Neural cell (in vitro differentiated cells): ENCODE data around the gene PDE9A. TPM values are rescaled to one million over a fixed set of nuclear protein-coding genes. Genes with fewer than 3 reads are reported as not detected.
"Not testable (repeated sequence)": the region's sequence is repeated elsewhere in the genome, so short reads cannot be mapped to it uniquely, and the experiment has no call there.

Experiments used
- H2AFZ ChIP-seq: fragments of 200-600, 300-800 bp; sonication (generic), shearing (Covaris generic); 2 replicates; pipeline ENCODE4 v1.6.0; 2014; ENCODE audit warnings: low read depth, mild to moderate bottlenecking, antibody characterized with exemption, low read length, moderate library complexity
- H3F3A ChIP-seq: fragments of 200-600 bp; shearing (Covaris generic); 2 replicates; pipeline ENCODE4 v1.6.1; 2016; ENCODE audit warnings: mild to moderate bottlenecking, moderate library complexity, mixed read lengths, antibody characterized with exemption, low read length; ENCODE audit not compliant: insufficient read depth, poor library complexity, severe bottlenecking
- H3K27ac ChIP-seq: fragments of 200-600, 300-800 bp; sonication (generic), shearing (Covaris generic); 2 replicates; pipeline ENCODE4 v1.5.1; 2014; ENCODE audit warnings: mild to moderate bottlenecking, low read length, moderate library complexity
- H3K27me3 ChIP-seq: fragments of 300-800, 200-600 bp; sonication (generic), shearing (Covaris generic); 2 replicates; pipeline ENCODE4 v1.6.0; 2014; ENCODE audit warnings: mild to moderate bottlenecking, low read depth, low read length, moderate library complexity; ENCODE audit not compliant: insufficient read depth
- H3K36me3 ChIP-seq: fragments of 300-800, 200-600 bp; sonication (generic), shearing (Covaris generic); 2 replicates; pipeline ENCODE4 v1.5.1; 2014; ENCODE audit warnings: mild to moderate bottlenecking, antibody characterized with exemption, low read length, moderate library complexity; ENCODE audit not compliant: insufficient read depth
- H3K4me2 ChIP-seq: fragments of 300-800, 200-600 bp; sonication (generic), shearing (Covaris generic); 2 replicates; pipeline ENCODE4 v1.6.0; 2014; ENCODE audit warnings: mild to moderate bottlenecking, low read length
- H3K4me3 ChIP-seq: fragments of 300-800, 200-600 bp; sonication (generic), shearing (Covaris generic); 2 replicates; pipeline ENCODE4 v1.5.1; 2014; ENCODE audit warnings: mild to moderate bottlenecking, low read length, moderate library complexity
- H3K79me2 ChIP-seq: fragments of 200-600 bp; shearing (Covaris generic); replicated peaks from 2 replicates; pipeline ENCODE4 v1.6.0; 2014; ENCODE audit warnings: mild to moderate bottlenecking, low read length, moderate library complexity; ENCODE audit not compliant: insufficient read depth
- H3K9ac ChIP-seq: fragments of 300-800, 200-600 bp; sonication (generic), shearing (Covaris generic); 2 replicates; pipeline ENCODE4 v1.6.1; 2016; ENCODE audit warnings: mild to moderate bottlenecking, low read length, mixed read lengths
- H3K9me2 ChIP-seq: fragments of 200-600 bp; shearing (Covaris generic); 2 replicates; pipeline ENCODE4 v1.6.1; 2016; ENCODE audit warnings: mild to moderate bottlenecking, low read length, mixed read lengths; ENCODE audit not compliant: insufficient read depth
- H3K9me3 ChIP-seq: fragments of 200-600, 300-800 bp; sonication (generic), shearing (Covaris generic); 2 replicates; pipeline ENCODE4 v1.6.1; 2016; ENCODE audit warnings: mild to moderate bottlenecking, mixed run types, low read length, moderate library complexity, mixed read lengths
- H4K20me1 ChIP-seq: fragments of 200-600 bp; shearing (Covaris generic); 2 replicates; pipeline ENCODE4 v1.6.1; 2016; ENCODE audit warnings: mild to moderate bottlenecking, mixed run types; ENCODE audit not compliant: insufficient read depth
- CTCF ChIP-seq: fragments of 450-650 bp; IDR thresholded peaks from 2 replicates; pipeline ENCODE4 v1.5.1; 2014; ENCODE audit warnings: antibody characterized with exemption, mild to moderate bottlenecking, moderate library complexity; ENCODE audit not compliant: poor library complexity, severe bottlenecking
- EP300 ChIP-seq: fragments of 450-650 bp; conservative IDR thresholded peaks from 2 replicates; pipeline ENCODE4 v1.6.1; 2014; ENCODE audit warnings: antibody characterized with exemption, mild to moderate bottlenecking, moderate library complexity; ENCODE audit not compliant: poor library complexity, severe bottlenecking
- EZH2 ChIP-seq: fragments of 200-600, 300-800 bp; shearing (Covaris generic), sonication (generic); IDR thresholded peaks from 2 replicates; pipeline ENCODE4 v1.6.1; 2014; ENCODE audit warnings: antibody characterized with exemption, low read length, borderline replicate concordance, mild to moderate bottlenecking; ENCODE audit not compliant: insufficient read depth, poor library complexity, severe bottlenecking
- MXI1 ChIP-seq: fragments of 450-650 bp; conservative IDR thresholded peaks from 2 replicates; pipeline ENCODE4 v1.6.1; 2014; ENCODE audit warnings: antibody characterized with exemption, mild to moderate bottlenecking; ENCODE audit not compliant: poor library complexity, severe bottlenecking
- POLR2AphosphoS5 ChIP-seq: IDR thresholded peaks from 2 replicates; pipeline ENCODE4 v1.6.1; 2012
- RAD21 ChIP-seq: fragments of 450-650 bp; conservative IDR thresholded peaks from 2 replicates; pipeline ENCODE4 v1.6.1; 2014; ENCODE audit warnings: antibody characterized with exemption, mild to moderate bottlenecking, moderate library complexity
- REST ChIP-seq: IDR thresholded peaks from 2 replicates; pipeline ENCODE4 v1.6.1; 2012; ENCODE audit warnings: borderline replicate concordance
- SMC3 ChIP-seq: fragments of 450-650 bp; conservative IDR thresholded peaks from 2 replicates; pipeline ENCODE4 v1.6.1; 2014; ENCODE audit warnings: antibody characterized with exemption, mild to moderate bottlenecking, moderate library complexity; ENCODE audit not compliant: poor library complexity
- TAF1 ChIP-seq: IDR thresholded peaks from 2 replicates; pipeline ENCODE4 v1.6.1; 2012; ENCODE audit warnings: low read depth
- polyA plus RNA-seq: library from polyadenylated mRNA; depleted of rRNA; stranded (reverse); fragments of >200 nt; gene quantifications from 2 replicates; pipeline ENCODE4 v1.2.3, GENCODE V29; 2014

Gene PDE9A
- polyA plus RNA-seq, 1 donor from 2014 or later: 32.2 TPM

GRCh38 chr21:42708107-42708506 is 54.7 kb downstream of the PDE9A start:
- H3K9me2 ChIP-seq: no peaks in the 10 kb centered on the region
- no peaks in the 10 kb centered on the region for H3F3A ChIP-seq
- no peaks in the 10 kb centered on the region for H3K27me3 ChIP-seq
- no peak overlapping the region for H3K4me2 ChIP-seq
- no peaks in the 10 kb centered on the region for H3K79me2 ChIP-seq
- H3K27ac ChIP-seq: peak overlapping the region; percentile 1
- TF ChIP-seq EP300 (no peak), REST (no peak)
- H3K9ac ChIP-seq: no peak overlapping the region
- no peak overlapping the region for H2AFZ ChIP-seq
- H3K4me3 ChIP-seq: no peak overlapping the region
- H3K9me3 ChIP-seq: no peaks in the 10 kb centered on the region
- no peaks in the 10 kb centered on the region for H4K20me1 ChIP-seq
- no peaks in the 10 kb centered on the region for H3K36me3 ChIP-seq

- H4K20me1 ChIP-seq, H3K27me3 ChIP-seq, H3F3A ChIP-seq, H3K4me2 ChIP-seq, H3K9me2 ChIP-seq, H3K36me3 ChIP-seq, H3K27ac ChIP-seq, H3K9me3 ChIP-seq, H2AFZ ChIP-seq, H3K4me3 ChIP-seq, H3K9ac ChIP-seq, H3K79me2 ChIP-seq: not testable (repeated sequence)
Measured at GRCh38 chr21:42708916-42709315, 55.5 kb downstream of the PDE9A start.

GRCh38 chr21:42711667-42712066 is 58.2 kb downstream of the PDE9A start:
- no peak overlapping the region for H3K4me3 ChIP-seq
- H3K27me3 ChIP-seq: no peaks in the 10 kb centered on the region
- no peaks in the 10 kb centered on the region for H3K9me3 ChIP-seq
- no peak overlapping the region for H3K27ac ChIP-seq
- H4K20me1 ChIP-seq: no peaks in the 10 kb centered on the region
- H3K9ac ChIP-seq: no peak overlapping the region
- no peaks in the 10 kb centered on the region for H3K9me2 ChIP-seq
- no peak overlapping the region for H2AFZ ChIP-seq
- no peak overlapping the region for H3K4me2 ChIP-seq
- H3F3A ChIP-seq: no peaks in the 10 kb centered on the region
- no peaks in the 10 kb centered on the region for H3K36me3 ChIP-seq
- no peaks in the 10 kb centered on the region for H3K79me2 ChIP-seq
- TF ChIP-seq POLR2AphosphoS5 (no peak), SMC3 (no peak), EP300 (no peak), RAD21 (no peak), CTCF (no peak), REST (no peak), TAF1 (no peak), EZH2 (no peak), MXI1 (no peak)

GRCh38 chr21:42715427-42715826 is 62.0 kb downstream of the PDE9A start:
- H4K20me1 ChIP-seq, H3K9me3 ChIP-seq, H3K9me2 ChIP-seq, H3K4me3 ChIP-seq, H3K9ac ChIP-seq, H3K27ac ChIP-seq, H3K36me3 ChIP-seq, H3K4me2 ChIP-seq, H2AFZ ChIP-seq, H3F3A ChIP-seq, H3K27me3 ChIP-seq, H3K79me2 ChIP-seq: not testable (repeated sequence)
